Measurements from ENCODE around the gene RYR2.

The RYR2 gene

DNA sequence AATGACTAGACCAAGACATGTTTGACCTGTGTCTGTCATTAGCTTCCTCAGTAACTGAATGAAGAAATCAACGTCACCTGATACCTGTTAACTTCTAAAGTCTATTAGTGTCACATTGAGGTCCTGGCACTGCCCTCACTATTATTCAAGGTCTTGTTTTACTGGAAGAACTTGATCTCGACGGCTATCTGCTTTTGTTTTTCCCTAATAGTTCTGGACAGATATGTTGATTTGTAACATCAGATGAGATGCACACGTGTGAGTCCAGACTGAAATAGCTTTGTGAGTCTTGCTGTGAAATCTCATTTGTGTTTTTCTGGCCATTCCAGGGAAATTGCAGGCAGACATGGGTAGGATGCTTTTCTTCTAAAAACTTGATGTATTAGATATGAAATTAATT, 159.2 kb downstream of the RYR2 start:
- no peak for DNase-seq (ENCODE audit: low spot score)

DNA sequence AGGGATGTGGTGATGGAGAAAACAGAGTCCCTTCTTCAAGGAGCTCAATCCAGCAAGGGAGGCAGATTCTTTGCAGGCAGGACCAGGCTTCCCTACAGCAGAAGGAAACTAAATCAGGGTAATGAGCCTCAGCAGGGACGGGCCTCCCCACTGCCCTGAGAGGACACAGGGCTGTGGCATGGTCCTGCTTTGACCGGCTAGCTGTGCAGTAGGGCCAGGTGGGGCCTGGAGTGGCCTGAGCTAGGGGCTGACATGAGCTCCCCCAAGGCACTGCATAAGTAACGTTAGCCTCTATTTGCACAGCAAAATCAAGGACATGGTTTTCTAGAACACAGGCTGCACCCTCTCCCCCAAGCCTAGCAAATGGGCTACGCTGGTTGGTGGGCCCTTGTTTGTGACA, 162.9 kb downstream of the RYR2 start:
- no peak for DNase-seq (ENCODE audit: low spot score)

DNA sequence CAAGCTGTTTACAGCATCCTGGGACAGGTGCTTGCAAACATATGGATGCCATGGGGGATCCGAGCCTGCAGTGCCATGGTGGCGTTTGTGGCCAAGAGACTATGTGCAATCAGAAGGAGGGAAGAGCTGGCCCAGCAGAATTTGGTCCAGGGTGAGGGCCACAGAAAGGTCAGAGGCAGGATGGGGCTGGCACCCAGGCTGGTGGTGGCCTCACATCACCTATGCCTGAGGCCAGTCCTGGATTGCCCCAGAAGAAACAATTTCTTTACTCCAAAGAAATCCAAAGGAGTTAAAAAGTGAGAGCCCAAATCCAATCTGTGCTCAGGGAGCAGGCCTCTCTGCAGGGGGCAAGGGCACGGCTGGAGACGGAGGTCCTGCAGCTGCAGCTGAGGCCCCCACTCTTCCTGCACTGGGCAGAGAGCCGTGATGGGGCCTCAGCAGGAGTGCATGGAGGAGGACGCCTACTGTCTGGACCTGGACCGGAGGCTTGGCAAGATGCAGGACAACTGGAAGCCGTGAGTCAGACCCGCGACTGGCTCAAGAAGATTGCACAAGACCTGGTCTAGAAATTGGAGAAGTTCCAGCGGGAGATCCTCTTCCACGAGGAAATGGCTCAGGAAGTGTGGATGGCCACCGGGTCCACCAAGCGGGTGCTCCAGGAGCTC, 163.5 kb downstream of the RYR2 start:
- DNase-seq (ENCODE audit: low spot score): no peak

DNA sequence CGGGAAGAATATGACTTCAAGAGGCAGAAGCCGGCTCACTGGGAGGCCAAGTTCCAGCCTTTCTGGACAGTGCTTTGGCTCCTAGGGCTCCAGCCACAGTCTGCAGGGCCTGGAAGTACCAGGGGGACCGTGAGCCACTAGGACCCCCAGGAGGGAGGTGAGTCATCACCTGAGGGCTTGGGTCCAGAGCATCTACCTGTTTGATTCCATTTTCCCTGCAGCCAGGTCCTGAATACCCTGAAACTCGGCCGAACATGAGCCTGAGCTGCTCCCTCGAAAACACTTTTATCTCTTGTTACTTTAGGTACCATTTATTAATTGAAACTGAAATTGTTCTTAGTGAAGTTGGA, 164.1 kb downstream of the RYR2 start:
- no peak for DNase-seq (ENCODE audit: low spot score)

DNA sequence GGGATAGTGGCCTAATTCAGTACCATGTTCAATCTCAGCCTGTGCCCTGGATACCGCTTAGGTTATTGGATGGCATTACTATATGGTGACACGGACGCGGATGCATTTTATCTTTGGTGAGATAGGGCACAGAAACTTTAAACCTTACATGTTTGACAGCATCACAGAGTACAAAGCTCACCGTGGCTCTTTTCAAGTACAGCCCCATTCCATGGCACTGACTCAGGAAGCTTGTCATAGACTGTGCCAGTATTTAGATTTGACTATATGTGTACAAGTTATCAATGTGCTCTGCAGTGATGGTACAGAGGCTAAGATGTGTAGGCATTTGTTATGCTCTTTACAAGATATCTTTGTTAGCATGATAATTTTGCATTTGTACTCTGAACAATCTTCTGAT, 169.0 kb downstream of the RYR2 start:
- DNase-seq (ENCODE audit: low spot score): no peak

DNA sequence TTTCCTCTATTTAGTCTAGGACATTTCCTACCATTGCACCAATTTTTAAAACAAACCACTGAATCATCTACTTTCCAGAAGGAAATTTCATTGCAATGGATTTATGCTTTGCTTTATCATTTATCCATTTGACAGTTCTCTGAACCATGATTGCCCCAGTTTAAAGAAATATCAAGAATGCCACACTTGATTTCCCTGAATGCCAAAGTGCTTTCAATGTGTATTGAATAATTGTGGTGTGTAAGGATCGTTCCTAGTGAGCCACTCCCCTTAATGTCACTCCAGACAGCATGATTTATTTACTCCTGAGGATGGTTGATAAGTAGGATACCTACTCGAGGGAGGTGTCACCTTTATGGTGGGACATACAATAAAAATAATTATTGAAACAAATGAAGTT, 169.6 kb downstream of the RYR2 start:
- DNase-seq (ENCODE audit: low spot score): no peak

DNA sequence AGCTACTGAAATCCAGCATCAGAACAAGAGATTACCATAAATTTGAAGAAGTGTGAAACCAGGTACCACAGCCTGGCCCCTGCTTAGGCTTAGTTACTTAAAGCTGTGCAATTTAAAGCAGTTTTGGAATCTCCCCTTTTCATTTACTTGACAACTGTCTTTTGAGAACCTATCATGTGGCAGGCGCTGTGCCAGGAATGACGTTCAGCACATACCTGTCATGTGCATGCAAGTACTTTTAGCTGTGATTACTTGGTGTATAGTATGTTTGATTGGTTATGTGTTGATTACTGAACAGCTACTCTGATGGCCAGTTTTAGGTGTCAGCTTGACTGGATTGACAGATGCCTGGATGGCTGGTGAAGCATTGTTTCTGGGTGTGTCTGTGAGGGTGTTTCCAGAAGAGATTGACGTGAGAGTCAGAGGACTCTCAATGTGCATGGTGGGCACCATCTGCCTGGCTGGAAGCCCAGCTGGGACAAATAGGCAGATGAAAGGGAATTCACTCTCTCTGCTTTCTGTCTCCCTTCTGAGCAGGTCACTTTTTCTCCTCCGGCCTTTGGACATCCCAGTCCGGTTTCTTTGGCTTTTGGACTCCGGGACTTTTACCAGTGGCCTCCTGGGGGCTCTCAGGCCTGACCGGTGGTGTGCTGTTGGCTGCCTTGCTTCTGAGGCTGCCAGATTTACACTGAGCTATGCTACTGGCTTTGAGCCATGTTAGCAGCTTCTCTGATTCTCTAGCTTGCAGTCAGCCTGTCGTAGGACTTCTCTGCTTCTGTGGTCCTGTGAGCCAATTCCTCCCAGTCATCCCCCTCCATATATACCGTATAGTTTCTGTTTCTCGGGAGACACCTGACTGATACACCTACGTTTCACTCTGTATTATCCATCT, 178.0 kb downstream of the RYR2 start:
- no peak for DNase-seq (ENCODE audit: low spot score)

DNA sequence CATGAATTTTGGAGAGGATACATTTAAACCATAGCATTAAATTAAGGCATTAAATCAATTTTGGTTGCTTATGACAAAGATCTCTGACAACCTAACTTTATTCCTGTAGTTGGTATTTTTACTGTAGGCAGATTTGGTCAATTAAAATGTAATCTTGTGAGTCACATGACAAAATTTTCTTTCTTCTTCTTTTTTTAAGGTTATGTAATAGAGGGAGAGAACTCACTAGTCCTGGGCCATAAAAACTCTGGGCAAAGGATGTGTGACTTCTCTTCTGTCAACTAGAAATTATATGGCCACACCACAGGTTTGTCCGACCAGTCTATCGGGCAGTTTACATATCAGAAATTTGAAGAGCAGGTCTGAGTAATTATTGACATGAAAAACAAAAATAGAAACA, 181.4 kb downstream of the RYR2 start:
- no peak for DNase-seq (ENCODE audit: low spot score)

DNA sequence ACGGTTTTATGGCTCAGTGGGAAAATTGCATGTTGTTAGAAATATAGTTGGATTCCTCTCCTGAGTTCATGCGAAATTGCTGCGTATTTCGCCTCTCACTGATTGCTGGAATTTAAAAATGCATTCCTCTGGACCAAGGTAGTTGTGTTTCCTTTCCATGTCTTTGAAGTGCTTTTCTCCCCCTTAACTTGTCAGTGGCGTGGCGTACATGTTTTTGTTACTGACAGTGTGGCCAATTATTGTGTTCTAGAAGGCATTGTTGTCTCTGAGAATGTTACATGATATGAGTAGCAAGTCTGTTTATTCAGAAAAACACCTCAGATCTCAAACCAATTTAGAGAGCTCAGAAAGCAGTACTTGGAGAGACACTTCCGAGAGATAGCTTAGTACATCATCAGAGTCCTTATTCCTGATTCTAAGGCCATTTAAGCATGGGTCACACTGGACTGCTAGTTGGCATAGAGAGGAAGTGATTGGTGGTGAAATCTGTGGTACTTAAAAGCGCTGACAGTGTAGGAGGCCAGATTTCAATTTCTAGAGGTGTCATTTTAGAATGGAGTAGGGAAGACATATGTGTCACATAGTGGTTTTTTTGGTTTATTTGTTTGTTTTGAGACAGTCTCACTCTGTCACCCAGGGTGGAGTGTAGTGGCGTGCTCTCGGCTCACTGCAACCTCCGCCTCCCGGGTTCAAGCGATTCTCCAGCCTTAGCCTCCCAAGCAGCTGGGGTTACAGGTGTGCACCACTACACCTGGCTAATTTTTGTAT, 184.4 kb downstream of the RYR2 start:
- no peak for DNase-seq (ENCODE audit: low spot score)

DNA sequence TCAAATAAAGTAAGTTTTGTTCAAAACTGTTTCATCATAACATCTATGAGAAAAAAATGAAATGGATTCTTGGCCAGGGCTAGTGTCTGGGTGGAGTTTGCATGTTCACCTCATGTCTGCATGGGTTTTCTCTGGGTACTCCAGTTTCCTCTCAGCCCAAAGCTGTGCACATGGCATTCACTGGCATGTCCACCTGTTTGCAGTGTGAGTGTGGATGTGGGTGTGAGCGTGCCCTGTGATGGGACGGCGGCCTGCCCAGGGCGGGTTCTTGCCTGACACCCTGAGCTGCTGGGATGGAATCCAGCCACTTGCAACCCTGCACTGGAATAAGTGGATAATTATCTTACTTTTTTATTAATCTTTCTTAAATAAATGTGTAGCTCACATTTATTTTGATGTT, 185.5 kb downstream of the RYR2 start:
- no peak for DNase-seq (ENCODE audit: low spot score)

DNA sequence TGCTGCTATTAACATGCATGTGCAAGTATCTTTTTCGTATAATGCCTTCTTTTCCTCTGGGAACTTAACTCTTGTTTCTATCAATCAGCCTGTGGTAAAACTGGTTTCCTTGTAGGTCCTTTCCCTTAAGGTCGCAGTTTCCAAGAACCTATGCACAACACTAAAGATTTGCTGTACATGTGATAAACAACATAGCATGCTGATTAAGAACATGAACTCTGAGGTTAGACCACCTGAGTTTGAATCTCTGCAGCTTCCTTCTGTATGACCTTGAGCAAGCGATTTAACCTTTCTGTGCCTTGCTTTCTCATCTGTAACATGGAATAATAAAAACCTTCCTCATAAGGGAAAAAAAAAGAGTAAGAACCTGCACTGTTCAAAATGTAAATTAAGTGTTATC, 186.4 kb downstream of the RYR2 start:
- no peak for DNase-seq (ENCODE audit: low spot score)

DNA sequence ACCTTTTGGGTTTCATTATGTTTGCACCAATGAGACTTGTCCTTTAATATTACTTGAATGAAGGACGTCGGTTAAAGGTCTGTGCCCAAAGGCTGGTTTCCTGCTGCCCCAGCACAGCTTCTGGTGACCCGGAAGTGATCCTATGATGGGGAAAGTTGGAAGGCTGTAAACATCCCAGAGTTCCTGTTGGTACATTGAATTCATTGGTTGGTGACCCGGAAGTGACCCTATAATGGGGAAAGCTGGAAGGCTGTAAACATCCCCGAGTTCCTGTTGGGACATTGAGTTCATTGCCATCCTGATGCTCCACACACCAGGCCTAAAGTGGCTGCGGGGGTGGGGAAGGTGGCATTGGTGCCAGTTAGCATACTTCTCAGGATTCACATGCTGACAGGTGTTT, 187.3 kb downstream of the RYR2 start:
- no peak for DNase-seq (ENCODE audit: low spot score)

DNA sequence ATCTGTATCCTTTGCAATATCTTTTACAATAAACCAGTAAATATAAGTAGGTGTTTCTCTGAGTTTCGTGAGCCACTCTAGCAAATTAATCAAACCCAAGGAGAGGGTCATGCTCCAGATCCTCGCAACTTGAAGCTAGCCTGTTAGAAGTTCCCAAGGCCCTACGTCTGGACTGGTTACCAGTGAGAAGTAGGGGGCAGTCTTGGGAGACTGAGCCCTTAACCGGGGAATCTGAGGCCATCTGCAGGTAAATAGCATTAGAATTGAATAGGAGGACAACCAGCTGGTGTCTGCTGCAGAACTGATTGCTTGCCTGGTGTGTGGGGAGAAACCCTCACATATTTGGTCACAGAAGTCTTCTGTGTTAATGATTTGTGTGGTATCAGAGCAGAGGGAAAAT, 190.5 kb downstream of the RYR2 start:
- no peak for DNase-seq (ENCODE audit: low spot score)

DNA sequence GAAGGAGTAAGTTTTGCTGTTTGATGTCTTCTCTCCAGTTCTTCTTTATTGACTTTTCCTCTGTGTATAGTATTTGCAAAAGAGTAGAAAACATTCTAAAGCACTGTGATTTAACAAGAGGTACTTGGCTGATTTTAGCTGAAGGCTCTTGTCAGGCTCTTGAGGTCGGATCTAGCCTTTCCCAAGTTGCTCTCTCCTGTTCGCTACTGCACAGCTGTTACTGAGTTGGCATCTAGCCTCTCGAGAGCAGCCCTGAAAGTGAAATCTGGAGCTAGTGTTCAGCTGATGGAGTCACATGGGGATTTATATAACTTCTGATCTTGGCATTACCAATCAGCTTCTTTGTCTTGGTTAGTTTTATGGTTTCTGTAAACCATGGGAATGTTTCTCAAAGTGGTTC, 193.1 kb downstream of the RYR2 start:
- no peak for DNase-seq (ENCODE audit: low spot score)

DNA sequence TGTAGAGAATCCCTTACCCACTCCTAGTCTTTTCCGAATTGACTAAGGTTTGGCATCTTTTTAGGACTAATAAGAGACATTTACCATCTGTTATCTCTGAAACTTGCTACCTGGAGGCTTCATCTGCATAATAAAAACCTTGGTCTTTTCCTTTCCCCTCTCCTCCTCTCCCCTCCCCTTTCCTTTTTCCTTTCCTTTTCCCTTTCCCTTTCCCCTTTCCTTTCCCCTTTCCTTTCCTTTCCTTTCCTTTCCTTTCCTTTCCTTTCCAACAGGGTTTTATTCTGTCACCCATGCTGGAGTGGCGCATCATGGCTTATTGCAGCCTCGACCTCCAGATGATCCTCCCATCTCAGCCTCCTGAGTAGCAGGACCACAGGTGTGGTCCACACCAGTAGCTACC, 195.7 kb downstream of the RYR2 start:
- no peak for DNase-seq (ENCODE audit: low spot score)

DNA sequence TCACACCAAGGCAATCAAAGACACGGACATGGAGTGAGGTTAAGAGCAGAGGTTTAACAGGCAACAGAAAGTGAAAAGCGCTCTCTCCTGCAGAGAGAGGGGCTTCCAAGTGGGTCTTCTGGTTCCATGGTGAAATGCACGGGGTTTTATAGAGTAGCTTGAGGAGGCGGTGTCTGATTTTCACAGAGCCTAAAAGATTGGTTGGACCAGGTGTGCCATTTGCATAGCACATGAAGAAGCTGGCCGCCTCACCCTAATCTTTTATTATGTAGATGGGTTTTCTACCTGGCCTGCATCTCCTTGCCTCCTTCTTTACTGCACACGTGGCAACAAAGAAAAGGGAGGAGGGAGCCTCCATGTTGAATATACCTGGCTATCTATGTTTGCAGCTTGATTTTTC, 197.3 kb downstream of the RYR2 start:
- DNase-seq (ENCODE audit: low spot score): no peak

DNA sequence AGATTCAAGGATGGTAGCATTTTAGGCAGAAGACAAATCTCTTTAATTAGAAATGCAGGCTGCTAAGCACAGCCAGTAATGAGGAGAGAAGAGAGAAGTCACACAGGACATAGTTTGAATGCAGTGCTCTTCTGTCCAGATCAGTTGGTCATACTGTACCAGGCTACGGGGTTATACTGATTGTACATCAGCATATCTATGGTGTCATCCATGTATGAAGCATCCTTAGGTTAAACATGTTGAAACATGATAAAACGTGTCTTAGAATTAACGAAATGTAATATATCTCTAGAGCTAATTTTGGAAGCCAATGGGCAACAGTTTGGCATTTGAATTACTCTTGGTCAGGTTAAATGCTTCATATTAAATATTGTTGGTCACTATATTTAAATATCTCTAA, 199.1 kb downstream of the RYR2 start:
- DNase-seq (ENCODE audit: low spot score): no peak

DNA sequence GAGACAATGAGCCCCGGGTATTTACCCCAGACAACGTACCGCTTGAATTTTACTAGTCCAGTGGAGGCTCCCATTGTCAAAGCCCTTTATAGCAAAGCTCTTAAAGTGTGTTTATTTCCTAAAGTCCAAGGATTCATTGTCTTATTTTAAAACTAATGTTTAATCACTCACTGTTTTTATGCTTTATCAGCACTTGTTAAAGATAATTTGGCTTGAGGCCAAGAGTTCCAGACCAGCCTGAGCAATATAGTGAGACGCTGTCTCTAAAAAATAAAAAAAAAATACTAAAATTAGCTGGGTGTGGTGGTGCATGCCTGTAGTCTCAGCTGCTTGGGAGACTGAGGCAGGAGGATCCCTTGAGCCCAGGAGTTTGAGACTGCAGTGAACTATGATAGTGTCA, 202.8 kb downstream of the RYR2 start:
- DNase-seq (ENCODE audit: low spot score): no peak

DNA sequence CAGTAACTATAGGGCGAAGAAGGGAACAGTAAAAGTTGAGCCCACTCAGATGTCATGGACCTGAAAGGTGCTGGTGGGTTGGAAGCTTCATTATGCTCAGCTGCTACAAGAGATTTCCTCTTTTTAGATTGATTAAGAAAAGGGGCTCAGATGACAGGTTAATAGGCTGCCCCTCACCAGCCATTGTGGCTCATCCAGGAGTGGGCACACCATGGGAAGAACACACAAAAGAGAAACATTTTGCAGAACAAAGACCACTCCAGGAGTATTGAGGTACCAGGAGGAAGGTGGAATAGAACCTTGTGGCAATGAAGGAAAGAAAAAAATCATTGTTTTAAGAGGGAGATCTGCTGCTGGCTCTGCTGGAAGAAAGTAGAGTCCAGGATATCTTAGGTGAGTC, 205.5 kb downstream of the RYR2 start:
- DNase-seq (ENCODE audit: low spot score): no peak

DNA sequence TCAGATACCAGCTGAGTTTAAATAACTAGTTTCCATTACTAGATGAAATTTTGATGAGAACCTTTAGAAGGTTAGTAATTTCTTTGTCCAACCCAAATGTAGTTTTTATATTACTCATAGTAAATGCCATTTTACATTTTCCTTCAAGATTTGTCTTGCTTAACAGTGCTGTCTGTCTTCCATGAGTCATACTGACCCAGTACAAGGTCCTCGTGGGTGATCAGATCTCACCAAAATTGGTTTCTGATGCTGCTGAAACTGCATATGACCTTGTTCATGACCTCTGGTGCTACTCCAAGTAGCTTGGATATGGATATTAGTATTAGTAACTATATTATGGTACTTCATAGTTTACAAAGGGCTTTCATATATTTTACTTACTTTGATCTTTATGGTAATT, 207.1 kb downstream of the RYR2 start:
- DNase-seq (ENCODE audit: low spot score): no peak

DNA sequence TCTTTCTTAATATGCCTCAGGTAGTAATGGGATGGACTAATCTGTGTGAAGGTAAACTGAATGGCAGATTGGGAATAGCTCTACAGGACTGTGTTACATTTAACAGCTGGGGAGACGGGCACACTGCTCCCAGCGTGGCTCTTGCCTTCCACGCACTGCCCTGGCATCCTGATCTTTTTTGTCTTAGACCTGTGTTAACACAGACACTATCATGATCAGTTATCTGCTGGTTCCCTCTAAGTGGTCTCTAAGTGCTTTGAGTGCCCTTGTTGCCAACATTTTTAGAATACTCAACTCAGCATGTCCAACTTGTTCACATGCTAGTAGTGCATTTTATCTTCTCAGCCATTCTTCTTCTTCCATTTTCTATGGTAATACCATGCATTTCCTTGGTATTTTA, 208.1 kb downstream of the RYR2 start:
- DNase-seq (ENCODE audit: low spot score): no peak

DNA sequence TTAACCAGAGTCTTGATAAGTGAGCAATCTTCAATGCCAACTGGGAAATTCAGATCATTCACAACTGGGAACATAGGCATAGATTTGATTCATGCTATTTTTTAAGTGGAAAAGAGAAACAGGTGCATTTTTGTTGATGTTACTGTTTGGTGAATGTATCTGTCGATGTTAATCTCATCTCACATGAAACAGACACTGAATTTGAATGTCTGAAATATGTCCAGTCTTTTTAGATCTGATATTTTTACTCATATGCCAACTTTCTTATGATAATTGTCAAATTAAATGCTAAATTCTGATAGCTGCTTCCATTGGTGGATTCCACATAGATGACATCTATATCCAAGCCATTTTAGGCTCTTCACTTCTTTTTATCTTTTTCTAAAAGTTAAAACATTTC, 213.1 kb downstream of the RYR2 start:
- DNase-seq (ENCODE audit: low spot score): no peak

DNA sequence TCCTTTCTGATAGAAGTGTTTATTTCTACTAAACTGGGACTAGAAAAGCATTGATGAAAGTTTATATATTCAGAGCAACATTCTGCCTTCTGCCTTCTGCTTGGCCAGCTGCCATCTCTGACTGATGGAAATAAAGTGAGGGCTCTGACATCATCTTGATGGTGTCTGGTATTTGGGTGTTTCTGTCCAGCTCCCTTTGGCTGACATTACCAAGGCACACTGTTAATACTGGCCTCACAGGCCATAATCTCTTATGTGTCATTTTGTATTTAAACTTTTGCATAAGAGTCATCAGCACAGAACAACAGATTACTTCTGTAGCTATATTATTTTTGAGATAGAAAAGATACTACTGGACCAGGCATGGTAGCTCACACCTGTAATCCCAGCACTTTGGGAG, 216.9 kb downstream of the RYR2 start:
- DNase-seq (ENCODE audit: low spot score): no peak

All from kidney capillary endothelial cell (primary cell).